CD4-positive, CD25-positive, alpha-beta regulatory T cell (primary cell): ENCODE data around the gene ATP6V1G2. TPM values are rescaled to one million over a fixed set of nuclear protein-coding genes. Genes with fewer than 3 reads are reported as not detected.
"Not testable (repeated sequence)": the region's sequence is repeated elsewhere in the genome, so short reads cannot be mapped to it uniquely, and the experiment has no call there.

ENCODE experiments used
- ATAC-seq, 2 donors: fragments of 150-1000 bp; cut with Tn5 transposase; one replicate each; pipeline ENCODE4 v1.10.0; 2021; ENCODE audit warnings: low read depth in 2 of 2, moderate number of reproducible peaks in 2 of 2, moderate library complexity in 1 of 2
- DNase-seq, 3 donors: peaks; one replicate each; pipeline versions ENCODE4 v3.0.0 to v3.0.0-alpha.2; 2012 to 2022; ENCODE audit warnings: mixed read lengths in 1 of 3
- H3K27ac ChIP-seq: one replicate; pipeline ENCODE4 v1.7.0; 2013; ENCODE audit warnings: mild to moderate bottlenecking, low read length; ENCODE audit not compliant: insufficient read depth, poor library complexity, severe bottlenecking
- H3K27me3 ChIP-seq: one replicate; pipeline ENCODE4 v1.7.0; 2013; ENCODE audit warnings: low read length; ENCODE audit not compliant: control insufficient read depth, insufficient read depth
- H3K36me3 ChIP-seq: one replicate; pipeline ENCODE4 v1.7.0; 2013; ENCODE audit warnings: mild to moderate bottlenecking, low read length, moderate library complexity; ENCODE audit not compliant: control insufficient read depth, insufficient read depth
- H3K4me1 ChIP-seq: 2 replicates; pipeline ENCODE4 v1.7.0; 2013; ENCODE audit warnings: mild to moderate bottlenecking, low read length; ENCODE audit not compliant: insufficient read depth, control insufficient read depth, poor library complexity, severe bottlenecking
- H3K4me3 ChIP-seq: one replicate; pipeline ENCODE4 v1.7.0; 2013; ENCODE audit warnings: low read depth, mild to moderate bottlenecking, low read length, moderate library complexity
- H3K9me3 ChIP-seq, 2 experiments: 1 replicate in 1 of 2; 2 replicates in 1 of 2; pipeline ENCODE4 v1.7.0; 2013; ENCODE audit warnings: low read length in 2 of 2, mild to moderate bottlenecking in 1 of 2, moderate library complexity in 1 of 2; ENCODE audit not compliant: control insufficient read depth in 2 of 2
- H3K27ac Mint-ChIP-seq, 3 donors: one replicate each; pipeline ENCODE4 v1.8.0; 2020 to 2022; ENCODE audit warnings: mild to moderate bottlenecking in 3 of 3, mixed read lengths in 3 of 3, moderate library complexity in 2 of 3
- H3K27me3 Mint-ChIP-seq: one replicate; pipeline ENCODE4 v1.8.0; 2022; ENCODE audit warnings: mild to moderate bottlenecking, mixed read lengths
- H3K36me3 Mint-ChIP-seq: one replicate; pipeline ENCODE4 v1.8.0; 2020; ENCODE audit warnings: mixed read lengths
- H3K4me1 Mint-ChIP-seq, 4 donors: one replicate each; pipeline ENCODE4 v1.8.0; 2020 to 2022; ENCODE audit warnings: mixed read lengths in 4 of 4, mild to moderate bottlenecking in 1 of 4
- H3K4me3 Mint-ChIP-seq, 4 donors: one replicate each; pipeline ENCODE4 v1.8.0; 2020 to 2022; ENCODE audit warnings: mild to moderate bottlenecking in 4 of 4, mixed read lengths in 4 of 4, moderate library complexity in 3 of 4
- H3K9me3 Mint-ChIP-seq, 7 donors: one replicate each; pipeline ENCODE4 v1.8.0; 2020 to 2022; ENCODE audit warnings: mixed read lengths in 7 of 7, mild to moderate bottlenecking in 3 of 7, moderate library complexity in 2 of 7
- polyA plus RNA-seq, 4 donors: library from polyadenylated mRNA; unstranded; fragments of 300-500 nt; fragmentation: Illumina TruSeq; gene quantifications; one replicate each; pipeline ENCODE4 v1.2.3, GENCODE V29; 2021
- total RNA-seq: library from RNA; stranded (reverse); gene quantifications from one replicate; pipeline ENCODE4 v1.2.3, GENCODE V29; 2022

The ATP6V1G2 gene
- total and polyA plus RNA-seq, 5 donors from 2014 or later, result 1.1 to 3.9 (median 1.5) TPM

GRCh38 chr6:31513456-31514165 lies 32.8 kb downstream of the ATP6V1G2 start:
- Mint-ChIP-seq H3K27ac (no peak overlapping the region), H3K4me1 (peaks cover 0 to 5% (median 1%) of the 10 kb centered on the region in 4 donors), H3K4me3 (no peak overlapping the region), H3K36me3 (peaks cover 13% of the 10 kb centered on the region), H3K27me3 (peaks cover 5% of the 10 kb centered on the region), H3K9me3 (no peaks in the 10 kb centered on the region)
- H3K4me1 ChIP-seq, result no peaks in the 10 kb centered on the region
- peaks cover 19% of the 10 kb centered on the region for H3K36me3 ChIP-seq
- peaks cover 2% of the 10 kb centered on the region for H3K27me3 ChIP-seq
- H3K27ac ChIP-seq, result no peak overlapping the region
- DNase-seq, result no peak
- no peak for ATAC-seq
- no peak overlapping the region for H3K4me3 ChIP-seq
- H3K9me3 ChIP-seq, result no peaks in the 10 kb centered on the region

GRCh38 chr6:31510007-31510406 lies 36.4 kb downstream of the ATP6V1G2 start:
- no peaks in the 10 kb centered on the region for H3K27me3 ChIP-seq
- peaks cover 4 to 7% (median 5%) of the 10 kb centered on the region in 4 donors for H3K4me1 Mint-ChIP-seq
- ATAC-seq (no peak), DNase-seq (no peak)
- H3K27ac ChIP-seq, result no peak overlapping the region
- H3K27ac Mint-ChIP-seq, result no peak overlapping the region
- H3K4me1 ChIP-seq, result no peaks in the 10 kb centered on the region
- H3K9me3 ChIP-seq, result no peaks in the 10 kb centered on the region
- H3K36me3 ChIP-seq, result peaks cover 53% of the 10 kb centered on the region
- no peaks in the 10 kb centered on the region for H3K27me3 Mint-ChIP-seq
- H3K4me3 ChIP-seq, result no peak overlapping the region
- H3K36me3 Mint-ChIP-seq, result peaks cover 23% of the 10 kb centered on the region
- no peak overlapping the region for H3K4me3 Mint-ChIP-seq
- no peaks in the 10 kb centered on the region for H3K9me3 Mint-ChIP-seq

DNA sequence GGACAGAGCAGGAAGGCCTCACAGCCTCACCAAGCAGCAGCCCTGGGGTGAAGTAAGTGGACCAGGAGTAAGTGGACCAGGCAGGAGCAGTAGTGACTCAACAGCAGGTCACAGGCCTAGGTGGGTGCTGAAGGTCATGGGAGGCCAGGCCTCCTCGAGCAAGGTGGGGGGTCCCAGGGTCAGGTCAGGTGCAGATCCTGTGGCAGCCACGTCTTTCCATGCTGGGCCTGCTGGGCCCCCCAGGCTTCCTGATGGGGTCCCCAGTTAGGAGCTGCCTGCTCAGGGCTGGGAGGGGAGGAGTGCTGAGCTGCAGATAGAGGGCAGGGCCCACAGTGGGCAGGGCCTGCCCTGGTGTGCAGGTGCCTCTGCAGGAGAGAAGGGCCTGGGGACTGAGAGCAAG lies 37.4 kb downstream of the ATP6V1G2 start:
- H3K27me3 Mint-ChIP-seq, ATAC-seq: not testable (repeated sequence)

GRCh38 chr6:31502586-31502985 lies 43.8 kb downstream of the ATP6V1G2 start:
- Histone ChIP-seq H3K4me3 (no peak overlapping the region), H3K36me3 (peaks cover 24% of the 10 kb centered on the region), H3K27ac (no peak overlapping the region), H3K4me1 (peaks cover 10% of the 10 kb centered on the region), H3K27me3 (no peaks in the 10 kb centered on the region), H3K9me3 (no peaks in the 10 kb centered on the region)
- DNase-seq, result no peak
- H3K9me3 Mint-ChIP-seq, result peaks cover 0 to 1% (median 0%) of the 10 kb centered on the region in 7 donors
- ATAC-seq, result no peak
- H3K27me3 Mint-ChIP-seq, result no peaks in the 10 kb centered on the region
- peaks cover 18 to 67% (median 50%) of the 10 kb centered on the region in 4 donors for H3K4me1 Mint-ChIP-seq
- peak overlapping the region in 2 of 4 donors; percentile 28 to 52 for H3K4me3 Mint-ChIP-seq
- H3K27ac Mint-ChIP-seq, result peak overlapping the region in 2 of 3 donors; percentile 13 to 31
- peaks cover 9% of the 10 kb centered on the region for H3K36me3 Mint-ChIP-seq

More for the DNA sequence above, 37.4 kb downstream of the ATP6V1G2 start:
- not testable (repeated sequence) for H3K27ac ChIP-seq, H3K4me1 ChIP-seq, H3K27ac Mint-ChIP-seq, H3K4me3 ChIP-seq, H3K27me3 ChIP-seq, DNase-seq, H3K4me3 Mint-ChIP-seq, H3K9me3 Mint-ChIP-seq, H3K9me3 ChIP-seq
- peaks cover 5 to 12% (median 9%) of the 10 kb centered on the region in 4 donors for H3K4me1 Mint-ChIP-seq
- H3K36me3 Mint-ChIP-seq, result peaks cover 23% of the 10 kb centered on the region
- H3K36me3 ChIP-seq, result peaks cover 53% of the 10 kb centered on the region

- Mint-ChIP-seq H3K4me1 (peaks cover 23 to 86% (median 63%) of the 10 kb centered on the region in 4 donors), H3K27ac (peak overlapping the region in 1 of 3 donors; percentile 62), H3K4me3 (peak overlapping the region; percentile 67 to 95 (median 93))
- H3K27me3 Mint-ChIP-seq, DNase-seq, H3K27me3 ChIP-seq, H3K9me3 ChIP-seq, ATAC-seq, H3K27ac ChIP-seq, H3K36me3 Mint-ChIP-seq, H3K9me3 Mint-ChIP-seq, H3K36me3 ChIP-seq, H3K4me3 ChIP-seq: not testable (repeated sequence)
- peaks cover 37% of the 10 kb centered on the region for H3K4me1 ChIP-seq
Measured at GRCh38 chr6:31499648-31500047, 46.8 kb downstream of the ATP6V1G2 start.

DNA sequence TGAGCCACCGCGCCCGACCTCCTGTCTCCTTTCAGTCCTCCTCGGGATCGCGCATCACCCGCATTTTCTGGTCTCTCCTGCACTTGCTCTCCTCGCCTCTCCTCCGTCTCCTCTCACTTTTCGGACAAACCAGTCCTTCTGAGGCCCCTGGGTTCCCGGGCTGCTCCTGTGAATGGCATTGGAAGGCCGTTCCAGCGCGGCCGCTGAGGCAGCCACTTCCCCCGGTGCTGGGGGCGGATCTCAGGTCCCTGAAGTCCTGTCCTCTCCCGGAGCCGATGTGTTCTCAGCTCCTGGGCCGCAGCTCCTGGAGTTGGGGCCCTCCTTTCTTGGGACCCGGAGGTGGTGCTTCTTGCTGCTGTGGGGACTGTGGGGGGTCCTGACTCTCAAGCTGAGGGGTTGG lies 47.7 kb downstream of the ATP6V1G2 start:
- peak overlapping the region in 1 of 3 donors; percentile 82 for H3K27ac Mint-ChIP-seq
- peak overlapping the region; percentile 67 to 95 (median 93) for H3K4me3 Mint-ChIP-seq
- Histone ChIP-seq H3K9me3 (no peaks in the 10 kb centered on the region), H3K4me3 (no peak overlapping the region), H3K27ac (no peak overlapping the region), H3K36me3 (no peaks in the 10 kb centered on the region), H3K4me1 (peaks cover 37% of the 10 kb centered on the region), H3K27me3 (no peaks in the 10 kb centered on the region)
- no peak for ATAC-seq
- no peaks in the 10 kb centered on the region for H3K27me3 Mint-ChIP-seq
- DNase-seq, result no peak
- peaks cover 0 to 1% (median 0%) of the 10 kb centered on the region in 7 donors for H3K9me3 Mint-ChIP-seq
- peaks cover 4% of the 10 kb centered on the region for H3K36me3 Mint-ChIP-seq
- peaks cover 25 to 83% (median 64%) of the 10 kb centered on the region in 4 donors for H3K4me1 Mint-ChIP-seq

DNA sequence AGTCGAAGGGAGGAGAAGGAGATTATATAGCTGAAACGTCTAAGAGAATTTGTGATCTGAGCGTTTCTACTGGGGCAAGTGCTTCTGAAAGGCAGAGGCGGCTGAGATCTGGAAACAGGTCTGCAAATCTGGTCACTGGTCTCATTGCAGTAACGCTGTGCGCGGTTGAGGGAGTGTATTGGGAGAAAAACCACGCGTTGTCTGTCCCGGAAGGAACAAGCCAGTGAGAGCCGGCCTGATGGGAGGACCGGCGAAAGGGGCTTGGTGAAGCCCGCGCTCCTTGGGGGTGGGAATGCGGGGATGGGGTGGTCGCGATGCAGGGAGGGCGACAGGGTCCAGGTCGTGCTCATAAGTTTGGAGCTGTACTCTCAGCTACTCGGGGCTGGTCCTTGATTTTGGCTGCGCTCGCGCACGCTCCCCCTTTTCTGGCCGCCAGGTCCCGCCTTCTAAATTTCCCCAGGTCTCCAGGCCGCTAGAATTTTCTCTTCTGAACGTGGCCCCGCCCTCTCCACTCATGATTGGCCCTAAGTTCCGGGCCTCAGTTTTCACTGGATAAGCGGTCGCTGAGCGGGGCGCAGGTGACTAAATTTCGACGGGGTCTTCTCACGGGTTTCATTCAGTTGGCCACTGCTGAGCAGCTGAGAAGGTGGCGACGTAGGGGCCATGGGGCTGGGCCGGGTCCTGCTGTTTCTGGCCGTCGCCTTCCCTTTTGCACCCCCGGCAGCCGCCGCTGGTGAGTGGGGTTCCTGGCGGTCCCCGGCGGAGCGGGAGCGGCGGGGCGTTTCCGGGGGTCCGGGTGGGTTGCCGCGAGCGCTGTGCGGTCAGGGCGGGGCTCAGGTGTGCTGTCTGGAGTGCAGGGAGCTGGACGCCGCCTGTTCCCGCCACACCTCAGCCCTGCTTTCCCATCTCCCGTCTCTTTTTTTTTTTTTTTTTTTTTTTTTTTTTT lies 48.6 kb downstream of the ATP6V1G2 start, which contains the start of gene MICB:
MICB (plus strand) TSS at position 615 of the 946 bp plus-strand sequence; CDS start at position 664, 49 bp downstream.
- Histone ChIP-seq H3K4me3 (peak within 1 kb of the TSS; percentile 80), H3K9me3 (no peaks in the 10 kb centered on the region), H3K36me3 (no peaks in the 10 kb centered on the region), H3K27ac (peak within 1 kb of the TSS; percentile 81), H3K27me3 (no peaks in the 10 kb centered on the region), H3K4me1 (peaks cover 45% of the 10 kb centered on the region)
- DNase-seq (peak; percentile 78 to 91 (median 84)), ATAC-seq (peak; percentile 72 to 73)
- Mint-ChIP-seq H3K36me3 (peaks cover 4% of the 10 kb centered on the region), H3K4me3 (peak within 1 kb of the TSS; percentile 81 to 95 (median 94)), H3K4me1 (peaks cover 28 to 82% (median 61%) of the 10 kb centered on the region in 4 donors), H3K9me3 (peaks cover 0 to 1% (median 0%) of the 10 kb centered on the region in 7 donors), H3K27me3 (no peaks in the 10 kb centered on the region), H3K27ac (peak within 1 kb of the TSS; percentile 90 to 94 (median 93))
